Lung (tissue), 12 donors: ENCODE measurements around the gene TMEM62. TPM values are rescaled to one million over a fixed set of nuclear protein-coding genes. Genes with fewer than 3 reads are reported as not detected.

Experiments used
- ATAC-seq: fragments of 200-7000 bp; cut with Tn5 transposase; one replicate; pipeline ENCODE4 v1.9.1; 2020; ENCODE audit warnings: moderate number of reproducible peaks; ENCODE audit not compliant: insufficient read depth, low FRiP score
- DNase-seq, 3 donors: peaks; one replicate each; pipeline ENCODE4 v3.0.0-alpha.2; 2013 to 2017
- H3K27ac ChIP-seq, 2 donors: one replicate each; pipeline ENCODE4 v1.5.1; 2013; ENCODE audit warnings: mild to moderate bottlenecking in 2 of 2, moderate library complexity in 2 of 2, control low read depth in 1 of 2, inconsistent platforms in 1 of 2, low read depth in 1 of 2, low read length in 1 of 2
- H3K27me3 ChIP-seq, 3 donors: one replicate each; pipeline ENCODE4 v1.5.1; 2013; ENCODE audit warnings: low read length in 2 of 3; ENCODE audit not compliant: control insufficient read depth in 3 of 3, insufficient read depth in 3 of 3
- H3K36me3 ChIP-seq, 4 donors: one replicate each; pipeline ENCODE4 v1.5.1; 2013; ENCODE audit warnings: low read length in 4 of 4, mild to moderate bottlenecking in 1 of 4, moderate library complexity in 1 of 4; ENCODE audit not compliant: control insufficient read depth in 4 of 4, insufficient read depth in 4 of 4
- H3K4me1 ChIP-seq, 5 donors: one replicate each; pipeline ENCODE4 v1.5.1; 2013; ENCODE audit warnings: low read length in 5 of 5, mild to moderate bottlenecking in 2 of 5, moderate library complexity in 1 of 5; ENCODE audit not compliant: control insufficient read depth in 5 of 5, insufficient read depth in 5 of 5
- H3K4me3 ChIP-seq: one replicate; pipeline ENCODE4 v1.5.1; 2013; ENCODE audit warnings: mild to moderate bottlenecking, control low read depth, moderate library complexity
- H3K9ac ChIP-seq, 2 donors: one replicate each; pipeline ENCODE4 v1.5.1; 2013; ENCODE audit warnings: low read length in 2 of 2, control low read depth in 1 of 2; ENCODE audit not compliant: insufficient read depth in 1 of 2
- H3K9me3 ChIP-seq, 4 donors: one replicate each; pipeline ENCODE4 v1.5.1; 2013; ENCODE audit warnings: low read length in 3 of 4, mild to moderate bottlenecking in 1 of 4, moderate library complexity in 1 of 4; ENCODE audit not compliant: control insufficient read depth in 4 of 4, insufficient read depth in 3 of 4
- WGBS, 2 donors: extraction: QIAGEN DNeasy Blood & Tissue Kit; methylation state at CpG; one replicate each; pipeline ENCODE4 v1.1.7; 2013; 5-methylcytosine and 5-hydroxymethylcytosine counted together
- polyA plus RNA-seq, 2 donors: library from polyadenylated mRNA; stranded (reverse); fragments of 200-250 nt; gene quantifications; one replicate each; pipeline ENCODE4 v1.2.1, GENCODE V29; 2013
- total RNA-seq, 2 donors: library from RNA; depleted of rRNA in 1 of 2; stranded (reverse); fragments of >200 nt in 1 of 2; gene quantifications; one replicate each; pipeline ENCODE4 v1.2.1, GENCODE V29; 2014 to 2021
- TF ChIP-seq, protein P1 (sequence below): IDR thresholded peaks from 2 replicates; pipeline ENCODE4 v1.5.1; 2012; ENCODE audit warnings: mild to moderate bottlenecking; ENCODE audit errors: control extremely low read depth, extremely low read depth
- donor health status: control.
- donor health status: control.
- donor health status: Bipolar disorder and iron deficiency.
- donor health status: healthy.
- donor health status: DM: yes; HTN: yes; CAD: no.

Gene TMEM62
- total and polyA plus RNA-seq, 4 donors, result 15.1 to 25.7 (median 21.6) TPM

DNA sequence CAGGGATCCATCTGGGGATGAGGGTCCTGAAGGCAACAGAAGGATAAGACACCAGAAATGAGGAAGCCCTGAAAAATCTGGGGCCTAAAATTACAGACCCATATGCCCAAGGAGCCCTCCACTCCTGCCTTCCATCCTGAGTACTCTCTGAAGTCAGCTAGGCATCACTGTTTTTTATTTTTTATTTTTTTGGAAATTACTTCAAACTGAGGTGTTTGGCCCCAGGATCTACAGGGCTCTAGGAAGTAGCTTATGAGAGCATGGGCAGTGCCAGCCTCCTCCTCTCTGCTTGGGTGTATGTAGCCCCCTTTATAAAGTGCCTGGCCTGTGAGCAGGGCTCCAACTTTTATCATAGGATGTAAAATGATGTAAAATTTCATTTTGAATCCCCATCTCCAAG lies 79.6 kb downstream of the TMEM62 start:
- H3K9me3 ChIP-seq, result no peaks in the 10 kb centered on the region
- no peak overlapping the region for H3K9ac ChIP-seq
- ATAC-seq, result no peak
- no peak overlapping the region for H3K27ac ChIP-seq
- H3K36me3 ChIP-seq, result no peaks in the 10 kb centered on the region
- TF ChIP-seq, protein P1, sequence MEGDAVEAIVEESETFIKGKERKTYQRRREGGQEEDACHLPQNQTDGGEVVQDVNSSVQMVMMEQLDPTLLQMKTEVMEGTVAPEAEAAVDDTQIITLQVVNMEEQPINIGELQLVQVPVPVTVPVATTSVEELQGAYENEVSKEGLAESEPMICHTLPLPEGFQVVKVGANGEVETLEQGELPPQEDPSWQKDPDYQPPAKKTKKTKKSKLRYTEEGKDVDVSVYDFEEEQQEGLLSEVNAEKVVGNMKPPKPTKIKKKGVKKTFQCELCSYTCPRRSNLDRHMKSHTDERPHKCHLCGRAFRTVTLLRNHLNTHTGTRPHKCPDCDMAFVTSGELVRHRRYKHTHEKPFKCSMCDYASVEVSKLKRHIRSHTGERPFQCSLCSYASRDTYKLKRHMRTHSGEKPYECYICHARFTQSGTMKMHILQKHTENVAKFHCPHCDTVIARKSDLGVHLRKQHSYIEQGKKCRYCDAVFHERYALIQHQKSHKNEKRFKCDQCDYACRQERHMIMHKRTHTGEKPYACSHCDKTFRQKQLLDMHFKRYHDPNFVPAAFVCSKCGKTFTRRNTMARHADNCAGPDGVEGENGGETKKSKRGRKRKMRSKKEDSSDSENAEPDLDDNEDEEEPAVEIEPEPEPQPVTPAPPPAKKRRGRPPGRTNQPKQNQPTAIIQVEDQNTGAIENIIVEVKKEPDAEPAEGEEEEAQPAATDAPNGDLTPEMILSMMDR, result no peak
- no peak overlapping the region for H3K4me3 ChIP-seq
- peaks cover 0 to 3% (median 0%) of the 10 kb centered on the region in 3 donors for H3K27me3 ChIP-seq
- DNase-seq, result no peak
- no peaks in the 10 kb centered on the region for H3K4me1 ChIP-seq

DNA sequence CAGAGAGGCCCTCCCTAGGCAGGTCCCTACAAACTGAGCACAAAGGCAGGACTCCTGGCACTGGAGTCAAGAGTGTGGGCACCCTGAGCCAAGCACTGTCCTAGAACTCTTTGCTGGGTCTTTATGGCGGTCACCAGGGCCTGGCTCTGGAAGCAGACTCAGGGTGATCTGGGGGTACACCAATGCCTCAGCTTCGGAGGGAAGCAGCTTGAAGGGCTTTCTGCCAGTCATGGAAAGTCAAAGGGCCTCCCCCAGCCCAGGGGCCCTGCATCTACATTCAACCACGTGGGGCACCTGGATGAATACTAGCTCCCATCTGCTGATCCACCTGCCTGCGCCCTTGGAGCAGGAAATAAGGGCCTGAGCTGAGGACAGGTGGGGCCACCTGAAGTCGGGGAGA lies 80.1 kb downstream of the TMEM62 start:
- no peak overlapping the region for H3K4me3 ChIP-seq
- no peaks in the 10 kb centered on the region for H3K9me3 ChIP-seq
- no peaks in the 10 kb centered on the region for H3K36me3 ChIP-seq
- H3K27ac ChIP-seq, result no peak overlapping the region
- no peak overlapping the region for H3K9ac ChIP-seq
- peaks cover 0 to 3% (median 0%) of the 10 kb centered on the region in 3 donors for H3K27me3 ChIP-seq
- WGBS, 2 donors, result 83 to 86% methylated on average over 5 of the region's 5 CpGs
- TF ChIP-seq, protein P1, result no peak
- ATAC-seq (no peak), DNase-seq (no peak)
- no peaks in the 10 kb centered on the region for H3K4me1 ChIP-seq

DNA sequence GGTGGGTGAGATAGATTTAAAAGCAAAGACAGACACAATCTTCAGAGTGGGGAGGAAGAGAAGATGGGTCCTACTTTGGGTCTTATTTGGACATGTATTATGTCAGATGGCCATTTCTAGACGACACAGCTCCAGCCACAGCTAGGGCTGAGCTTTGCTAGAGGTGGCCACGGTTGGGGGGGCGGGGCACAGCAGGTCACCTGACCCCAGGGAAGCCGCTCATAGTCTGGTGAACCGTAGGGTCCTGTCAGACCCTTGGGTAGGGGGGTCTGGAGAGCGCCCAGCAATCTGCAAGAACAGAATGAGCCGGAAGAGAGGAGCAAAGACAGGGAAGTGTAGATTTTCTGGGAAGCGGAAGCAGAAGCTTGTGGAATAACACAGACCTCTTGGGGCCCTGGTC lies 80.8 kb downstream of the TMEM62 start:
- Histone ChIP-seq H3K27me3 (peaks cover 0 to 3% (median 0%) of the 10 kb centered on the region in 3 donors), H3K9ac (no peak overlapping the region), H3K4me1 (no peaks in the 10 kb centered on the region), H3K36me3 (no peaks in the 10 kb centered on the region), H3K9me3 (no peaks in the 10 kb centered on the region), H3K27ac (no peak overlapping the region), H3K4me3 (no peak overlapping the region)
- DNase-seq, result no peak
- TF ChIP-seq, protein P1, result no peak
- ATAC-seq, result no peak
- WGBS, 2 donors, result 74 to 78% methylated on average over 8 of the region's 8 CpGs

DNA sequence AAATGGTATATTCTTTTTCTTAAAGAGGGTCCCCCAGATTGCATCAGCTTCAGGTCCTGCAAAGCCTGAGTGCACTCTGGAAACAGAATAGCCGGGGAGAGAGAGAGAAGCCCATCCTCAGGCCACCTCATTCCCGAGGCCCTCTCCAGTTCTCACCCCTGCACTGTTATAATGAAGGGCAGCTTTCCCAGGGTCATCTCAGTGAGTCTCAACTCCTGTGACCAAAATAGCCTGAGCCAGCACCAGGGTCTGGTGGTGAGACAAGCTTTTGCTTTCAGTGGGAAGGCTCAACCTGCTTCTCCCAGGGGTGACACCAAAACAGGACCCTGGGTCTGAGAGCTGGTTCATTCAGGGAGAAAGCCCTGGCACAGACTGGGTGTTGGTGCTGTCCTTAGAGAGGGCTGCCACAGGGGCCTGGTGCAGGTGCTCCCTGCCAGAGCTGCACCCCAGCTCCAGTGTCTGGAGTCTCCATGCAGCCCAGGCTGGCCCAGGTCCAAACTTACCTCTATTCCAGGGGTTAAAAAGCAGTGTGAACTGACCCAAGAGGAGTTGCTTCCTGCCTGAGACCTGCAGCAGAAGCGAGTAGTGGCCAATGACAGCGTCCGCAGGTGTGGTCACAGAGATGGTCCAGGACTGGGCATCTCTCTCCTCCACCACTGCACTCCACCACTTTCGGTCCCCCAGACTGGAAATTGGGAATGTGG lies 81.4 kb downstream of the TMEM62 start:
- TF ChIP-seq, protein P1, result no peak
- 90 to 94% methylated on average over 6 of the region's 6 CpGs for WGBS, 2 donors
- no peaks in the 10 kb centered on the region for H3K27me3 ChIP-seq
- no peaks in the 10 kb centered on the region for H3K9me3 ChIP-seq
- no peak overlapping the region for H3K27ac ChIP-seq
- no peak overlapping the region for H3K4me3 ChIP-seq
- ATAC-seq, result no peak
- H3K4me1 ChIP-seq, result no peaks in the 10 kb centered on the region
- H3K9ac ChIP-seq, result no peak overlapping the region
- no peaks in the 10 kb centered on the region for H3K36me3 ChIP-seq
- no peak for DNase-seq
